HEK293 (cell line): ENCODE data around the gene C14orf93.
A peak's percentile ranks its signal among the peaks of the same experiment; 100 is the strongest.

Source experiments
- CTCF ChIA-PET: fragments of 350-600 bp; formaldehyde crosslinking; extraction: SDS; loops from one replicate; lab custom pipeline; 2021; ENCODE audit warnings: antibody characterized with exemption; lab: Yijun Ruan, JAX
- POLR2A ChIA-PET: fragments of 300-600 bp; formaldehyde crosslinking; extraction: SDS; loops from one replicate; lab custom pipeline; 2020; ENCODE audit warnings: antibody characterized with exemption, inconsistent platforms; lab: Yijun Ruan, JAX
- H3K27ac ChIP-seq: fragments of 200-500 bp; sonication (Bioruptor generic); 2 replicates; pipeline ENCODE4 v1.5.1; 2014; ENCODE audit warnings: low read depth, low read length, control low read depth, inconsistent platforms; ENCODE audit errors: extremely low read depth
- H3K36me3 ChIP-seq, 2 experiments: fragments of 200-500 bp in 1 of 2; sonication (Bioruptor generic) in 1 of 2; 1 replicate in 1 of 2; 2 replicates in 1 of 2; pipeline ENCODE4 v1.5.1; 2014 to 2017; ENCODE audit warnings: inconsistent platforms in 2 of 2, low read length in 2 of 2; ENCODE audit not compliant: control insufficient read depth in 2 of 2, insufficient read depth in 1 of 2
- H3K4me1 ChIP-seq: fragments of 200-500 bp; sonication (Bioruptor generic); 2 replicates; pipeline ENCODE4 v1.5.1; 2014; ENCODE audit warnings: mild to moderate bottlenecking, low read length, inconsistent platforms; ENCODE audit not compliant: control insufficient read depth, insufficient read depth
- H3K4me3 ChIP-seq: 2 replicates; pipeline ENCODE4 v1.5.1; 2011; ENCODE audit warnings: low read depth, mild to moderate bottlenecking, control low read depth, low read length, moderate library complexity
- H3K9me3 ChIP-seq: fragments of 200-500 bp; sonication (Bioruptor generic); 2 replicates; pipeline ENCODE4 v1.5.1; 2014; ENCODE audit warnings: low read depth, low read length, inconsistent platforms; ENCODE audit not compliant: control insufficient read depth, insufficient read depth
- BCL6B ChIP-seq: fragments of 450-650 bp; formaldehyde crosslinking; IDR thresholded peaks from 2 replicates; pipeline ENCODE4 v1.5.1; 2017; ENCODE audit warnings: missing biosample characterization, missing genetic modification characterization
- HOXC10 ChIP-seq: sonication (generic); formaldehyde crosslinking; IDR thresholded peaks from 2 replicates; pipeline ENCODE4 v1.8.1; 2023; ENCODE audit warnings: mild to moderate bottlenecking, missing genetic modification reagents
- IKZF3 ChIP-seq: fragments of 450-650 bp; IDR thresholded peaks from 2 replicates; pipeline ENCODE4 v1.5.0; 2018; ENCODE audit warnings: missing biosample characterization, mild to moderate bottlenecking, missing genetic modification characterization, moderate library complexity
- KLF16 ChIP-seq: fragments of 450-650 bp; formaldehyde crosslinking; IDR thresholded peaks from 2 replicates; pipeline ENCODE4 v1.5.1; 2017; ENCODE audit warnings: missing biosample characterization, missing genetic modification characterization
- KLF8 ChIP-seq: fragments of 450-650 bp; formaldehyde crosslinking; IDR thresholded peaks from 2 replicates; pipeline ENCODE4 v1.5.1; 2016; ENCODE audit warnings: missing biosample characterization, missing genetic modification characterization
- OSR2 ChIP-seq: fragments of 450-650 bp; formaldehyde crosslinking; IDR thresholded peaks from 2 replicates; pipeline ENCODE4 v1.5.1; 2016; ENCODE audit warnings: missing biosample characterization, missing genetic modification characterization
- PBX3 ChIP-seq: sonication (generic); formaldehyde crosslinking; IDR thresholded peaks from 2 replicates; pipeline ENCODE4 v1.8.1; 2022; ENCODE audit warnings: mild to moderate bottlenecking, moderate library complexity, missing genetic modification reagents
- REST ChIP-seq: fragments of 450-650 bp; formaldehyde crosslinking; IDR thresholded peaks from 2 replicates; pipeline ENCODE4 v1.5.1; 2016; ENCODE audit warnings: missing biosample characterization, missing genetic modification characterization
- SALL2 ChIP-seq: fragments of 450-650 bp; formaldehyde crosslinking; IDR thresholded peaks from 2 replicates; pipeline ENCODE4 v1.5.0; 2017; ENCODE audit warnings: missing biosample characterization, mild to moderate bottlenecking, missing genetic modification characterization, borderline replicate concordance
- SCRT1 ChIP-seq: fragments of 450-650 bp; formaldehyde crosslinking; IDR thresholded peaks from 2 replicates; pipeline ENCODE4 v1.5.1; 2016; ENCODE audit warnings: missing biosample characterization, missing genetic modification characterization, borderline replicate concordance
- SCRT2 ChIP-seq: fragments of 450-650 bp; formaldehyde crosslinking; IDR thresholded peaks from 2 replicates; pipeline ENCODE4 v1.5.1; 2016; ENCODE audit warnings: missing biosample characterization, missing genetic modification characterization
- SP3 ChIP-seq: fragments of 450-650 bp; formaldehyde crosslinking; IDR thresholded peaks from 2 replicates; pipeline ENCODE4 v1.5.1; 2016; ENCODE audit warnings: missing biosample characterization, missing genetic modification characterization
- YY1 ChIP-seq: fragments of 450-650 bp; formaldehyde crosslinking; IDR thresholded peaks from 2 replicates; pipeline ENCODE4 v1.5.1; 2018; ENCODE audit warnings: missing biosample characterization, missing genetic modification characterization
- YY2 ChIP-seq: fragments of 450-650 bp; formaldehyde crosslinking; IDR thresholded peaks from 2 replicates; pipeline ENCODE4 v1.5.1; 2016; ENCODE audit warnings: missing biosample characterization, missing genetic modification characterization
- ZBTB17 ChIP-seq: fragments of 450-650 bp; formaldehyde crosslinking; IDR thresholded peaks from 2 replicates; pipeline ENCODE4 v1.5.1; 2016; ENCODE audit warnings: missing biosample characterization, missing genetic modification characterization
- ZBTB21 ChIP-seq: fragments of 450-650 bp; formaldehyde crosslinking; IDR thresholded peaks from 2 replicates; pipeline ENCODE4 v1.5.1; 2017; ENCODE audit warnings: missing biosample characterization, missing genetic modification characterization
- ZBTB48 ChIP-seq: fragments of 450-650 bp; formaldehyde crosslinking; IDR thresholded peaks from 2 replicates; pipeline ENCODE4 v1.5.1; 2016; ENCODE audit warnings: missing biosample characterization, missing genetic modification characterization
- ZEB2 ChIP-seq: fragments of 450-650 bp; formaldehyde crosslinking; IDR thresholded peaks from 2 replicates; pipeline ENCODE4 v1.5.1; 2016; ENCODE audit warnings: missing biosample characterization, missing genetic modification characterization
- ZFHX2 ChIP-seq: fragments of 450-650 bp; formaldehyde crosslinking; conservative IDR thresholded peaks from 2 replicates; pipeline ENCODE4 v1.5.1; 2016; ENCODE audit warnings: missing biosample characterization, missing genetic modification characterization
- ZNF202 ChIP-seq: fragments of 450-650 bp; formaldehyde crosslinking; IDR thresholded peaks from 2 replicates; pipeline ENCODE4 v1.5.1; 2016; ENCODE audit warnings: missing biosample characterization, missing genetic modification characterization, borderline replicate concordance
- ZNF23 ChIP-seq: fragments of 450-650 bp; formaldehyde crosslinking; IDR thresholded peaks from 2 replicates; pipeline ENCODE4 v1.5.1; 2016; ENCODE audit warnings: missing biosample characterization, missing genetic modification characterization, borderline replicate concordance
- ZNF24 ChIP-seq: fragments of 450-650 bp; formaldehyde crosslinking; IDR thresholded peaks from 2 replicates; pipeline ENCODE4 v1.5.1; 2016; ENCODE audit warnings: missing biosample characterization, missing genetic modification characterization
- ZNF274 ChIP-seq, 2 experiments: fragments of 200-500 bp in 1 of 2; fragments of 450-650 bp in 1 of 2; sonication (Bioruptor generic) in 1 of 2; formaldehyde crosslinking in 1 of 2; IDR thresholded peaks; 2 replicates each; pipeline versions ENCODE4 v1.5.1 to v1.6.1; 2014 to 2016; ENCODE audit warnings: borderline replicate concordance in 1 of 2, inconsistent platforms in 1 of 2, low read length in 1 of 2, missing biosample characterization in 1 of 2, missing genetic modification characterization in 1 of 2
- ZNF529 ChIP-seq: fragments of 450-650 bp; formaldehyde crosslinking; IDR thresholded peaks from 2 replicates; pipeline ENCODE4 v1.5.1; 2017; ENCODE audit warnings: missing genetic modification characterization, missing biosample characterization; ENCODE audit not compliant: insufficient replicate concordance
- ZNF585B ChIP-seq: fragments of 450-650 bp; formaldehyde crosslinking; IDR thresholded peaks from 2 replicates; pipeline ENCODE4 v1.5.1; 2016; ENCODE audit warnings: missing biosample characterization, missing genetic modification characterization
- ZNF626 ChIP-seq: fragments of 450-650 bp; sonication (Bioruptor Pico); formaldehyde crosslinking; IDR thresholded peaks from 2 replicates; pipeline ENCODE4 v1.5.1; 2018; ENCODE audit warnings: missing biosample characterization, missing genetic modification characterization, inconsistent platforms
- ZNF629 ChIP-seq: fragments of 450-650 bp; formaldehyde crosslinking; IDR thresholded peaks from 2 replicates; pipeline ENCODE4 v1.5.1; 2017; ENCODE audit warnings: missing biosample characterization, missing genetic modification characterization
- ZNF768 ChIP-seq: fragments of 450-650 bp; formaldehyde crosslinking; IDR thresholded peaks from 2 replicates; pipeline ENCODE4 v1.5.1; 2018; ENCODE audit warnings: missing biosample characterization, mild to moderate bottlenecking, missing genetic modification characterization

Gene C14orf93

GRCh38 chr14:23035303-23036144 is 25.6 kb upstream of the C14orf93 start (continued):
- peak; percentile 40; the same call in 1 of the 2 replicates for TF ChIP-seq REST (tag by site-specific recombination)
- TF ChIP-seq SALL2 (tag by site-specific recombination): no peak
- no peak for TF ChIP-seq ZEB2
- TF ChIP-seq SCRT1 (tag by site-specific recombination): peak; percentile 98

GRCh38 chr14:23034498-23035302 is 24.8 kb upstream of the C14orf93 start, which contains the start of gene PSMB5:
TSS of gene PSMB5 (minus strand) at chr14:23034900. CDS start at chr14:23034881, 19 bp downstream.
- Histone ChIP-seq H3K4me3 (peak within 1 kb of the TSS; percentile 68), H3K36me3 (peaks cover 24 to 33% of the 10 kb centered on the region in 2 experiments), H3K9me3 (no peaks in the 10 kb centered on the region), H3K27ac (peak within 1 kb of the TSS; percentile 89), H3K4me1 (no peaks in the 10 kb centered on the region)
- ChIA-PET CTCF (interaction anchor here (1.8 kb wide), 1 partner anchor 48 kb away, joined by 10 read pairs; no protein-coding TSS in a partner anchor), POLR2A (interaction anchor here (0.7 to 1.5 kb wide), 5 partner anchors 10 to 40 kb away, joined by 3 to 9 read pairs (median 3); no protein-coding TSS in a partner anchor)
- TF ChIP-seq ZBTB48 (tag by site-specific recombination) (peak; percentile 77; the same call in 1 of the 2 replicates), ZNF202 (no peak), ZNF274 (IDR thresholded peaks at IDR 0.05; ENCODE audit: low read length) (no peak), ZNF274 (tag by site-specific recombination; IDR thresholded peaks at IDR 0.05; ENCODE audit: borderline replicate concordance) (no peak), YY2 (tag by site-specific recombination) (peak; percentile 95), ZNF585B (tag by site-specific recombination) (no peak), ZBTB17 (peak; percentile 99), KLF8 (tag by site-specific recombination) (peak; percentile 82), ZNF24 (tag by site-specific recombination) (peak; percentile 33; the same call in 1 of the 2 replicates), ZNF626 (tag by site-specific recombination) (no peak), BCL6B (tag by site-specific recombination) (no peak), ZNF23 (tag by site-specific recombination) (no peak), IKZF3 (tag by site-specific recombination) (no peak), HOXC10 (CRISPR knock-in tag) (no peak), ZEB2 (peak; percentile 46; the same call in 1 of the 2 replicates), OSR2 (tag by site-specific recombination) (0 out of 2 replicates have a peak, but pooled peaks have one; percentile 13), SCRT2 (tag by site-specific recombination) (peak; percentile 100), ZNF529 (tag by site-specific recombination) (no peak), ZNF629 (tag by site-specific recombination) (peak; percentile 98), KLF16 (tag by site-specific recombination) (peak; percentile 39), ZNF768 (no peak), ZFHX2 (tag by site-specific recombination) (peak; percentile 38; the same call in 1 of the 2 replicates), YY1 (peak; percentile 99), ZBTB21 (tag by site-specific recombination) (peak; percentile 95), SP3 (tag by site-specific recombination) (peak; percentile 90), PBX3 (CRISPR knock-in tag) (no peak)
